Thymus (tissue), 14 donors: Measurements from ENCODE around the gene BAZ1B. TPM values are rescaled to one million over a fixed set of nuclear protein-coding genes. Genes with fewer than 3 reads are reported as not detected.
"Not testable (repeated sequence)": the region's sequence is repeated elsewhere in the genome, so short reads cannot be mapped to it uniquely, and the experiment has no call there.

ENCODE experiments used
- DNase-seq, 9 donors: peaks; one replicate each; pipeline ENCODE4 v3.0.0-alpha.2; 2013; ENCODE audit warnings: low spot score in 9 of 9, low read depth in 6 of 9, missing footprints in 1 of 9
- H3K27ac ChIP-seq, 2 donors: one replicate each; pipeline ENCODE4 v1.5.1; 2013; ENCODE audit warnings: control low read depth in 1 of 2, low read depth in 1 of 2, low read length in 1 of 2, mild to moderate bottlenecking in 1 of 2, moderate library complexity in 1 of 2
- H3K27me3 ChIP-seq, 2 donors: one replicate each; pipeline ENCODE4 v1.5.1; 2013; ENCODE audit warnings: low read length in 1 of 2; ENCODE audit not compliant: control insufficient read depth in 2 of 2, insufficient read depth in 1 of 2
- H3K36me3 ChIP-seq, 2 donors: one replicate each; pipeline ENCODE4 v1.5.1; 2013; ENCODE audit warnings: low read length in 1 of 2, mild to moderate bottlenecking in 1 of 2, moderate library complexity in 1 of 2; ENCODE audit not compliant: control insufficient read depth in 2 of 2, insufficient read depth in 2 of 2
- H3K4me1 ChIP-seq, 2 donors: one replicate each; pipeline ENCODE4 v1.5.1; 2013; ENCODE audit warnings: low read length in 2 of 2; ENCODE audit not compliant: control insufficient read depth in 2 of 2, insufficient read depth in 2 of 2
- H3K4me3 ChIP-seq, 2 donors: one replicate each; pipeline ENCODE4 v1.5.1; 2013; ENCODE audit warnings: low read length in 2 of 2, control low read depth in 1 of 2, mild to moderate bottlenecking in 1 of 2
- H3K9me3 ChIP-seq, 2 donors: one replicate each; pipeline ENCODE4 v1.5.1; 2013; ENCODE audit warnings: low read length in 1 of 2, mild to moderate bottlenecking in 1 of 2; ENCODE audit not compliant: control insufficient read depth in 2 of 2, insufficient read depth in 1 of 2
- WGBS: extraction: QIAGEN DNeasy Blood & Tissue Kit; methylation state at CpG from one replicate; pipeline ENCODE4 v1.1.7; 2013; 5-methylcytosine and 5-hydroxymethylcytosine counted together
- long read RNA-seq, 10 donors: transcript quantifications; one replicate each; lab custom pipeline, GENCODE V29; 2026
- polyA plus RNA-seq: library from polyadenylated mRNA; stranded (reverse); fragments of 200-250 nt; gene quantifications from one replicate; pipeline ENCODE4 v1.2.3, GENCODE V29; 2013
- total RNA-seq: library from RNA; stranded (reverse); fragments of 120-200 nt; gene quantifications from one replicate; pipeline ENCODE4 v1.2.4, GENCODE V29; 2013
- donor health status: healthy.

Gene BAZ1B, protein sequence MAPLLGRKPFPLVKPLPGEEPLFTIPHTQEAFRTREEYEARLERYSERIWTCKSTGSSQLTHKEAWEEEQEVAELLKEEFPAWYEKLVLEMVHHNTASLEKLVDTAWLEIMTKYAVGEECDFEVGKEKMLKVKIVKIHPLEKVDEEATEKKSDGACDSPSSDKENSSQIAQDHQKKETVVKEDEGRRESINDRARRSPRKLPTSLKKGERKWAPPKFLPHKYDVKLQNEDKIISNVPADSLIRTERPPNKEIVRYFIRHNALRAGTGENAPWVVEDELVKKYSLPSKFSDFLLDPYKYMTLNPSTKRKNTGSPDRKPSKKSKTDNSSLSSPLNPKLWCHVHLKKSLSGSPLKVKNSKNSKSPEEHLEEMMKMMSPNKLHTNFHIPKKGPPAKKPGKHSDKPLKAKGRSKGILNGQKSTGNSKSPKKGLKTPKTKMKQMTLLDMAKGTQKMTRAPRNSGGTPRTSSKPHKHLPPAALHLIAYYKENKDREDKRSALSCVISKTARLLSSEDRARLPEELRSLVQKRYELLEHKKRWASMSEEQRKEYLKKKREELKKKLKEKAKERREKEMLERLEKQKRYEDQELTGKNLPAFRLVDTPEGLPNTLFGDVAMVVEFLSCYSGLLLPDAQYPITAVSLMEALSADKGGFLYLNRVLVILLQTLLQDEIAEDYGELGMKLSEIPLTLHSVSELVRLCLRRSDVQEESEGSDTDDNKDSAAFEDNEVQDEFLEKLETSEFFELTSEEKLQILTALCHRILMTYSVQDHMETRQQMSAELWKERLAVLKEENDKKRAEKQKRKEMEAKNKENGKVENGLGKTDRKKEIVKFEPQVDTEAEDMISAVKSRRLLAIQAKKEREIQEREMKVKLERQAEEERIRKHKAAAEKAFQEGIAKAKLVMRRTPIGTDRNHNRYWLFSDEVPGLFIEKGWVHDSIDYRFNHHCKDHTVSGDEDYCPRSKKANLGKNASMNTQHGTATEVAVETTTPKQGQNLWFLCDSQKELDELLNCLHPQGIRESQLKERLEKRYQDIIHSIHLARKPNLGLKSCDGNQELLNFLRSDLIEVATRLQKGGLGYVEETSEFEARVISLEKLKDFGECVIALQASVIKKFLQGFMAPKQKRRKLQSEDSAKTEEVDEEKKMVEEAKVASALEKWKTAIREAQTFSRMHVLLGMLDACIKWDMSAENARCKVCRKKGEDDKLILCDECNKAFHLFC (N-terminal part only)
- total RNA-seq (50.1 TPM), polyA plus RNA-seq (18.7 TPM)
- long read RNA-seq, donor 1 = 0 reads
- long read RNA-seq, donor 2 = 0 reads
- long read RNA-seq, donor 3, partial matches to known transcripts = 15 of 15 reads
- long read RNA-seq, donor 3, other reads (novel, unspliced or antisense) = 0 of 15 reads
- long read RNA-seq, donor 4, partial matches to known transcripts = 16 of 16 reads
- long read RNA-seq, donor 4, other reads (novel, unspliced or antisense) = 0 of 16 reads
- long read RNA-seq, donor 5, partial matches to known transcripts = 48 of 48 reads
- long read RNA-seq, donor 5, other reads (novel, unspliced or antisense) = 0 of 48 reads
- long read RNA-seq, donor 6, full-length matches to known transcripts = 1 of 12 reads
- long read RNA-seq, donor 6, partial matches to known transcripts = 11 of 12 reads
- long read RNA-seq, donor 6, other reads (novel, unspliced or antisense) = 0 of 12 reads
- long read RNA-seq, donor 7, partial matches to known transcripts = 32 of 32 reads
- long read RNA-seq, donor 7, other reads (novel, unspliced or antisense) = 0 of 32 reads
- long read RNA-seq, donor 8, partial matches to known transcripts = 7 of 7 reads
- long read RNA-seq, donor 8, other reads (novel, unspliced or antisense) = 0 of 7 reads
- long read RNA-seq, donor 9, partial matches to known transcripts = 33 of 33 reads
- long read RNA-seq, donor 9, other reads (novel, unspliced or antisense) = 0 of 33 reads
- long read RNA-seq, donor 10, partial matches to known transcripts = 11 of 11 reads
- long read RNA-seq, donor 10, other reads (novel, unspliced or antisense) = 0 of 11 reads

DNA sequence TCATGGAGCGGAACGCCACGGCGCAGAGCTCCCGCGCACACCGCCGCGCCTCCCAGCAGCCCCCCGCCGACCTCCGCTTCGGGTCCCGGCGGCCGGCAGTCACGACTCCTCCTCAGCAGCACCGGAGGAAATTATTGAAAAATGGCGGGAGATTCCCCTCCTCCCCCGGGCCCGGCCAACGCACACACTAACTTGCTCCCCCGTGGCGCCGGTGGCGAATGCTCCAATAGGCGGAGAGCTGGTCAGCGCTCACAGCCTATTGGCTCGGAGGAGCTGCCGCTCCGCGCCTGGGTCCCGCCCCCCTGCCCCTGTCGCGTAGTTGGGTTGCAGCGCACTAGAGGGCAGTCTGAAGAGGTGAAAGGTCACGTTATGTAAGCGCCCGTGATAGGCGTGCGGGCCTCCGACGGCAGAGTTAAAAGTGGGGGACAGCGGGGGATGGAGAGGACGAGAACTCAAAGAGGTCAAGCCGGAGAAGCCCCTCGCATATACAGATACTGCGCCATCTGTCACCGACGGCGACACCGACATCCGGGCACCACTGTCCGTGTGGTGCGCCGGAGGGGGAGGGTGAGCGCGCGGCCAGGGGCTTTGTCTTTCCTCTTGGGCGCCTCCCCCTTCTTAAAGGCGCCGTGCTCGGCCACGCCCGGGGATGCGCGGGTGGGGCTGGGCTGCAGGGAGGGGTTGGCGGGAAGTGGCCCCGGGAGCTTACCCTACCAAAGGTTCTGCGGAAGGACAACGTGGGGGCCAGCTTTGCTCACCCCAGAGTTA is at the start of gene BAZ1B:
TSS of gene BAZ1B (minus strand) at position 189 of the 768 bp plus-strand sequence. CDS start 360 bp downstream, outside the sequence.
- peaks cover 21 to 49% of the 10 kb centered on the region in 2 donors for H3K4me1 ChIP-seq

DNA sequence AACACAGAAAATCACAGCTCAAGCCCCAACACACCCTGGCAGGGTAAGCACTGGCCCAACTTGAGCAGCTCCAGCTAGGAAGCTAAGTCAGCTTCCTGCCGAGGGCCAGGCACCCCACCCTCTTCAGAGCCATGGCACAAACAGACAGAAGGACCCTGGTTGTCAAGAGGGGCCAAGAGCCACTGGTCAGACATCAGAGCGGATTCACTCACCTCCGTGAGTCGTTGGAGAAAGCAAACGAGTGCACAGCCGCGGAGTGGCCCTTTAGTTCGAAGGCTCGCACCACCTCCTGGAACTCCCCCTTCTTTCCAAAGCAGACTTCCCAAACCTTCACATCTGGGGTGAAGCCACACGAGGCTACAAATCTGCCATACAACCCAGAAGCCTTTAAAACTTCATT is 48.9 kb upstream of the BAZ1B start:
- DNase-seq = no peak
- peaks cover 52 to 53% of the 10 kb centered on the region in 2 donors for H3K36me3 ChIP-seq
- peaks cover 10 to 11% of the 10 kb centered on the region in 2 donors for H3K4me1 ChIP-seq
- no peak overlapping the region for H3K4me3 ChIP-seq
- no peaks in the 10 kb centered on the region for H3K27me3 ChIP-seq
- no peak overlapping the region for H3K27ac ChIP-seq
- no peaks in the 10 kb centered on the region for H3K9me3 ChIP-seq
- 98% methylated on average over 10 of the region's 10 CpGs for WGBS

More for the DNA sequence above, at the start of gene BAZ1B:
- under 1% methylated on average over 71 of the region's 71 CpGs for WGBS
- Histone ChIP-seq H3K27me3 (no peaks in the 10 kb centered on the region), H3K4me3 (peak within 1 kb of the TSS; percentile 69 to 98), H3K27ac (peak within 1 kb of the TSS; percentile 87 to 89), H3K9me3 (no peaks in the 10 kb centered on the region), H3K36me3 (peaks cover 0 to 12% of the 10 kb centered on the region in 2 donors)
- DNase-seq = peak; percentile 86 to 97 (median 93)

DNA sequence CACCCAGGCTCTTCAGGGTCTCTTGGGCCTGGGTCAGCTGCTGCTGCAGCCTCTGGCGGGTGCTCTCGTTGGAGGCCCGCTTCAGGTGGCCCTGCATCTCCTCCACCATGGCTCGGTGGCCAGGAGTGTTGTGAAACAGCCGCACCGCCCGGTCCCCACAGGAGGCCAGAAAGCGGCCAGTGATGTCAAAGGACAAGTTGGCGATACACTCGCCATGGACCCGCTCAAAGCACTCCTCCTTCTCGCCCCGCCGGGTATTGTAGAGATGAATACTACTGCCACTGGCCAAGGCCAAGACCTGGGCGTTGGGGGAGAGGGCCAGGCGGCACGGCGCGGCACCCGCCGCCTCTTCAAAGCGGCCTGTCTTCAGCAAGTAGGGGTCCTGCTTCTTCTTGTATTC is 48.4 kb upstream of the BAZ1B start:
- Histone ChIP-seq H3K4me1 (peaks cover 10 to 11% of the 10 kb centered on the region in 2 donors), H3K27me3 (no peaks in the 10 kb centered on the region), H3K36me3 (peaks cover 52 to 53% of the 10 kb centered on the region in 2 donors), H3K4me3 (no peak overlapping the region), H3K27ac (no peak overlapping the region), H3K9me3 (no peaks in the 10 kb centered on the region)
- no peak for DNase-seq
- WGBS = 98% methylated on average over 22 of the region's 22 CpGs

DNA sequence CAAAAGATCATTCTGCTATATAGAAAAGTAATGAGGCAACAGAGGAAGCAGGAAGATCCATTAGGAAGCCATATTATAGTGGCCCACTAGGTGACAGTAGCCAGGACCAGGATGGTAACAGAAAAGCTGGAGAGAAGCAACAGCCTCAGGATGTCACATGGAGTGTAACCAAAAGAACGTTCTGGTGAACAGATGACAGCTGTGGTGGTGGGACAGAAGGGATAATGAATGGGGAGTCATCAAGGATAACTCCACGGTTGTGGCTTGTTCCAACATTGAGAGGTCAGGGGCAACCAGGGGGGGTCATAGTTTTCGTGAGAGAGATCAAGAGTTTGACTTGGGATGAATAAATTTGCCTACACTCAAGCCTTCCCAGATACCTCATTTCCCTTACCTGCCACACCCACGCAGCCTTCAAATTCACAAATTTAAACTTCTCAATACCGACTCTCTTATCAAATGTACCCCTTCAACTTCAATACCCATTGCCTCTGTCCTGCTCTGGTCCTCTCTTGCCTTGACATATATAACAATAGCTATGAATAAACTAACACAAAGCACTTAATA is 47.0 kb upstream of the BAZ1B start:
- peaks cover 11 to 15% of the 10 kb centered on the region in 2 donors for H3K4me1 ChIP-seq
- no peak overlapping the region for H3K4me3 ChIP-seq
- WGBS = 98% methylated on average over 5 of the region's 5 CpGs
- H3K27me3 ChIP-seq = no peaks in the 10 kb centered on the region
- H3K36me3 ChIP-seq = peaks cover 44 to 45% of the 10 kb centered on the region in 2 donors
- H3K9me3 ChIP-seq = no peaks in the 10 kb centered on the region
- no peak overlapping the region for H3K27ac ChIP-seq
- DNase-seq = no peak

DNA sequence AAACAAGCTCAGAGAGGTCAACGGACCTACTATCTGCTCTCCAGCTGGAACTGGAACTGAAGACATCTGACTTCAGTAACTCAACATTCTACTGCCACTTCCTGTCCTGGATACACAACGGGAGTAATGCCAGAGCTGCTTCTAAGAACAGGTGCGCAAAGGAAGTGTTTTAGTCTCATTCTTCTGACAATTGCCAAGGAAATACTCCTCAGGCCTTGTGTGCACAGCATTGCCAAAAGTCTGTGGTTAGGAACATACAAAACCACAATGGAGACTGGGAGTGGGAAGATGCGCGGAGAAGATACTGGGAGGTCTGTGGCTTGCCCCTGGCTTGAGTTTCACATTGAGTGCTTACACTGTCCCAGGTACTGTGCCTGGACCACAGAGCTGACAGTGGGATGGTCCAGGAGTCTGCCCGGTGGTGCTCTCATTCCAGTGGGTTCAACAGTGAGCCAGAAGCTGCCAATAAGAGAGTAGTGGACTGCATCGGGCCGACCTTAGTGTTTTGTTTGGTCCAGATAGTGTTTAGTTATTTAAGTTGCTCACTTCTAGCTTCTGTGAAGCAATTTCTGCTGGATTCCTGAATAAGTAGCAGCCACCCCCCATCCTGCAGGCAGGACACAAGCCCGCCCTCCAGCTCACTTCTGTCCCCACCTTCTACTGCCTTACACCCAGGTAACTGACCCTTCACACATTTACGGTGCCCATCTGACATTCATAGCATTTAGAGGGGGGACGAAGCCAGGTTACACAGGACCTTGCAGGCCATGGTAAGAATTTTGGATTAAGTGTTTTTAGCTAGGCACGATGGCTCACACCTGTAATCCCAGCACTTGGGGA is 46.0 kb upstream of the BAZ1B start:
- H3K4me1 ChIP-seq = peaks cover 11 to 15% of the 10 kb centered on the region in 2 donors
- DNase-seq = peak in 2 of 9 donors; percentile 33 to 57
- H3K9me3 ChIP-seq = no peaks in the 10 kb centered on the region
- H3K4me3 ChIP-seq = no peak overlapping the region
- 60% methylated on average over 12 of the region's 12 CpGs for WGBS
- H3K36me3 ChIP-seq = peaks cover 33 to 34% of the 10 kb centered on the region in 2 donors
- H3K27me3 ChIP-seq = no peaks in the 10 kb centered on the region
- H3K27ac ChIP-seq = peak overlapping the region; percentile 70 to 85

DNA sequence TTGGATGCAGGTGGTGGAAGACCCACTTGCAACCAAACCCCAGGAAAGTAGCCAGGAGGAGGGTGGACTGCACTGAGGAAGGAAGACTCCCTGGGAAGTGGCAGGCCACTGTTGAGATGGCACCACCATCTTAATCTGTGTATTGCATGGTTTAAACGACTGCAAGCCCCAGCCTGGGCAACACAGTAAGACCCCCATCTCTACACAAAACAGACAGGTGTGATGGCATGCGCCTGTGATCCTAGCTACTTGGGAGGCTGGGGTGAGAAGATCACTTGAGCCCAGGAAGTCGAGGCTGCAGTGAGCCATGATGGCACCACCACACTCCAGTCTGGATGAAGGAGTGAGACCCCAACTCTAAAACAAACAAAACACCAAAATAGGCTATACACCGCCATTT is 45.0 kb upstream of the BAZ1B start:
- Histone ChIP-seq H3K9me3 (no peaks in the 10 kb centered on the region), H3K27ac (no peak overlapping the region), H3K36me3 (peaks cover 24 to 25% of the 10 kb centered on the region in 2 donors), H3K4me3 (no peak overlapping the region), H3K4me1 (peaks cover 11 to 15% of the 10 kb centered on the region in 2 donors), H3K27me3 (no peaks in the 10 kb centered on the region)
- WGBS = 97% methylated on average over 4 of the region's 4 CpGs
- no peak for DNase-seq

DNA sequence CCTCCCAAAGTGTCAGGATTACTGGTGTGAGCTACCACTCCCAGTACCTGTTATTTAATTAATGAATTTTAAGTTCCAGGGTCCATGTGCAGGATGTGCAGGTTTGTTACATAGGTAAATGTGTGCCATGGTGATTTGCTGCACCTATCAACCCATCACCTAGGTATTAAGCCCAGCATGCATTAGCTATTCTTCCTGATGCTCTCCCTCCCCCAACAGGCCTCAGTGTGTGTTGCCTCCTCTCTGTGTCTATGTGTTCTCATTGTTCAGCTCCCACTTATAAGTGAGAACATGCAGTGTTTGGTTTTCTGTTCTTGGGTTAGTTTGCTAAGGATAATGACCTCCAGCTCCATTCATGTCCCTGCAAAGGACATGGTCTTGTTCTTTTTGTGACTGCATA is 44.3 kb upstream of the BAZ1B start:
- not testable (repeated sequence) for H3K27ac ChIP-seq, H3K4me3 ChIP-seq, DNase-seq

More for the DNA sequence above, 44.3 kb upstream of the BAZ1B start:
- H3K27me3 ChIP-seq, H3K9me3 ChIP-seq: not testable (repeated sequence)
- Histone ChIP-seq H3K4me1 (peaks cover 11 to 15% of the 10 kb centered on the region in 2 donors), H3K36me3 (peaks cover 17 to 19% of the 10 kb centered on the region in 2 donors)
